Natural killer cell (primary cell): ENCODE data around the gene CMTM1. TPM values are rescaled to one million over a fixed set of nuclear protein-coding genes. Genes with fewer than 3 reads are reported as not detected.
"Not testable (repeated sequence)": the region's sequence is repeated elsewhere in the genome, so short reads cannot be mapped to it uniquely, and the experiment has no call there.

Experiments
- ATAC-seq, 3 donors: fragments of 150-1000 bp in 2 of 3; fragments of 200-7000 bp in 1 of 3; cut with Tn5 transposase; 1 replicate in 1 of 3; 2 replicates in 2 of 3; pipeline ENCODE4 v1.10.0; 2021; ENCODE audit warnings: mild to moderate bottlenecking in 2 of 3, moderate library complexity in 2 of 3
- DNase-seq, 2 donors: peaks; one replicate each; pipeline versions ENCODE4 v3.0.0 to v3.0.0-alpha.2; 2013 to 2021; ENCODE audit warnings: mixed read lengths in 1 of 2
- H3K27ac ChIP-seq: one replicate; pipeline ENCODE4 v1.5.1; 2013; ENCODE audit warnings: mild to moderate bottlenecking, low read length
- H3K27me3 ChIP-seq: one replicate; pipeline ENCODE4 v1.6.1; 2013; ENCODE audit warnings: low read length; ENCODE audit not compliant: control insufficient read depth, insufficient read depth
- H3K36me3 ChIP-seq: one replicate; pipeline ENCODE4 v1.6.1; 2013; ENCODE audit warnings: low read length; ENCODE audit not compliant: control insufficient read depth, insufficient read depth
- H3K4me1 ChIP-seq: one replicate; pipeline ENCODE4 v1.6.1; 2013; ENCODE audit warnings: low read length; ENCODE audit not compliant: control insufficient read depth, insufficient read depth
- H3K4me3 ChIP-seq: one replicate; pipeline ENCODE4 v1.5.1; 2013; ENCODE audit warnings: low read length
- H3K9me3 ChIP-seq: one replicate; pipeline ENCODE4 v1.6.1; 2013; ENCODE audit warnings: low read length; ENCODE audit not compliant: control insufficient read depth, insufficient read depth
- H3K27ac Mint-ChIP-seq, 2 donors: one replicate each; pipeline ENCODE4 v1.8.0; 2022; ENCODE audit warnings: mild to moderate bottlenecking in 2 of 2, mixed read lengths in 2 of 2, moderate library complexity in 1 of 2
- H3K27me3 Mint-ChIP-seq, 2 donors: one replicate each; pipeline ENCODE4 v1.8.0; 2022; ENCODE audit warnings: low read depth in 2 of 2, mixed read lengths in 2 of 2
- H3K36me3 Mint-ChIP-seq: one replicate; pipeline ENCODE4 v1.8.0; 2022; ENCODE audit warnings: mixed read lengths
- H3K4me1 Mint-ChIP-seq, 2 donors: one replicate each; pipeline ENCODE4 v1.8.0; 2022; ENCODE audit warnings: mixed read lengths in 2 of 2
- H3K4me3 Mint-ChIP-seq: one replicate; pipeline ENCODE4 v1.8.0; 2022; ENCODE audit warnings: mild to moderate bottlenecking, moderate library complexity, mixed read lengths
- H3K9me3 Mint-ChIP-seq, 2 donors: one replicate each; pipeline ENCODE4 v1.8.0; 2022; ENCODE audit warnings: mixed read lengths in 2 of 2
- CTCF ChIP-seq: fragments of 200-600 bp; IDR thresholded peaks from one replicate; pipeline ENCODE4 v1.8.0; 2022; ENCODE audit warnings: antibody characterized with exemption
- WGBS: methylation state at CpG from one replicate; pipeline ENCODE4 v1.1.7; 2013; ENCODE audit warnings: missing lambda C conversion rate; ENCODE audit not compliant: insufficient coverage; 5-methylcytosine and 5-hydroxymethylcytosine counted together
- intact Hi-C: fragments of 100-400 bp; cut with micrococcal nuclease; formaldehyde crosslinking; loops from one replicate; pipeline ENCODE4 v1.14.2; 2022
- total RNA-seq, 4 donors: library from RNA; stranded (reverse); fragments of 120-200 nt in 1 of 4; gene quantifications; one replicate each; pipeline versions ENCODE4 v1.2.3 to v1.2.4, GENCODE V29; 2013 to 2022

Gene CMTM1
- total RNA-seq, 3 donors from 2014 or later (not counting 1 experiment from before 2014, with no cell fraction given), result 4.4 to 8.5 (median 7.8) TPM

GRCh38 chr16:66623755-66624154 is 57.5 kb downstream of the CMTM1 start:
- no peaks in the 10 kb centered on the region for H3K4me1 ChIP-seq
- no peaks in the 10 kb centered on the region for H3K27me3 ChIP-seq
- ATAC-seq, result no peak
- H3K36me3 ChIP-seq, result no peaks in the 10 kb centered on the region
- TF ChIP-seq CTCF, result no peak
- Mint-ChIP-seq H3K9me3 (no peaks in the 10 kb centered on the region), H3K27me3 (no peaks in the 10 kb centered on the region), H3K4me1 (no peaks in the 10 kb centered on the region), H3K36me3 (no peaks in the 10 kb centered on the region), H3K4me3 (no peak overlapping the region), H3K27ac (no peak overlapping the region)
- WGBS, result 91% methylated on average over 3 of the region's 3 CpGs
- no peak overlapping the region for H3K4me3 ChIP-seq
- no peaks in the 10 kb centered on the region for H3K9me3 ChIP-seq
- no peak overlapping the region for H3K27ac ChIP-seq
- intact Hi-C loops, result no loop called here
- DNase-seq, result no peak

- WGBS, result 92% methylated on average over 17 of the region's 17 CpGs
- H3K27me3 ChIP-seq, ATAC-seq, H3K4me1 ChIP-seq, H3K27ac Mint-ChIP-seq, H3K36me3 Mint-ChIP-seq, H3K4me3 ChIP-seq, H3K27ac ChIP-seq, H3K9me3 Mint-ChIP-seq, H3K4me3 Mint-ChIP-seq, DNase-seq, H3K9me3 ChIP-seq, H3K4me1 Mint-ChIP-seq, H3K36me3 ChIP-seq, H3K27me3 Mint-ChIP-seq, intact Hi-C loops: not testable (repeated sequence)
Observed at GRCh38 chr16:66627611-66628378, 61.6 kb downstream of the CMTM1 start.

Other genes with a start within 250 kb of the CMTM1 start
- not detected for gene CDH5, start 199.7 kb upstream of the CMTM1 start, total RNA-seq
- not detected for gene BEAN1, start 139.1 kb upstream of the CMTM1 start, total RNA-seq
- gene TK2, start 16.3 kb upstream of the CMTM1 start, total RNA-seq, result 10 to 100 TPM; 18.8 to 25.8 (median 25.1) TPM
- 10 to 100 TPM; 48.0 to 69.7 (median 54.6) TPM for gene CKLF, start 13.9 kb upstream of the CMTM1 start, total RNA-seq
- 1 to 10 TPM in 1 of 3 donors, under 1 TPM in 2; 0.61 to 1.6 (median 0.82) TPM for gene CMTM2, start 13.0 kb downstream of the CMTM1 start, total RNA-seq
- gene CMTM3, start 38.3 kb downstream of the CMTM1 start, total RNA-seq, result 10 to 100 TPM; 68.2 to 86.4 (median 85.0) TPM
- gene CMTM4, start 130.3 kb downstream of the CMTM1 start, total RNA-seq, result 1 to 10 TPM in 1 of 3 donors, under 1 TPM in 2; 0.61 to 1.4 (median 0.85) TPM
- 100 to 1,000 TPM; 105 to 115 (median 110) TPM for gene DYNC1LI2, start 185.2 kb downstream of the CMTM1 start, total RNA-seq
- gene TERB1, start 235.1 kb downstream of the CMTM1 start, total RNA-seq, result 1 to 10 TPM in 1 of 3 donors, under 1 TPM in 2; 0.33 to 1.0 (median 0.66) TPM